SK-N-SH (cell line): ENCODE measurements around the gene TEKTIP1. TPM values are rescaled to one million over a fixed set of nuclear protein-coding genes. Genes with fewer than 3 reads are reported as not detected.

Source experiments
- CTCF ChIA-PET: fragments of 300-600, 350-600 bp; formaldehyde crosslinking; extraction: SDS; loops from one replicate; lab custom pipeline; 2021; lab: Yijun Ruan, JAX
- POLR2A ChIA-PET: fragments of 350-600 bp; sonication (Branson Sonifier 250); formaldehyde crosslinking; extraction: SDS; loops from one replicate; lab custom pipeline; 2020; ENCODE audit warnings: antibody characterized with exemption, inconsistent platforms; lab: Yijun Ruan, JAX
- DNase-seq: peaks from one replicate; pipeline ENCODE4 v3.0.0; 2012
- H2AFZ ChIP-seq: fragments of 200-600 bp; sonication (generic); 2 replicates; pipeline ENCODE4 v1.8.1; 2016; ENCODE audit warnings: antibody characterized with exemption, mild to moderate bottlenecking, low read depth
- H3F3A ChIP-seq: fragments of 200-600 bp; sonication (generic); replicated peaks from 2 replicates; pipeline ENCODE3; 2016; ENCODE audit warnings: antibody characterized with exemption, mild to moderate bottlenecking; ENCODE audit not compliant: insufficient read depth
- H3K27ac ChIP-seq, 2 experiments: fragments of 200-500 bp in 1 of 2; fragments of 200-600 bp in 1 of 2; sonication (Bioruptor generic) in 1 of 2; sonication (generic), shearing (Covaris generic) in 1 of 2; 2 replicates each; pipeline versions ENCODE4 v1.5.1 to v1.6.1; 2014 to 2016; ENCODE audit warnings: low read depth in 2 of 2, inconsistent platforms in 1 of 2, low read length in 1 of 2, mild to moderate bottlenecking in 1 of 2, mixed read lengths in 1 of 2
- H3K27me3 ChIP-seq: fragments of 200-600 bp; sonication (generic), shearing (Covaris generic); 2 replicates; pipeline ENCODE4 v1.6.1; 2016; ENCODE audit warnings: mixed run types; ENCODE audit not compliant: insufficient read depth
- H3K36me3 ChIP-seq, 2 experiments: fragments of 200-500 bp in 1 of 2; fragments of 200-600 bp in 1 of 2; sonication (Bioruptor generic) in 1 of 2; sonication (generic) in 1 of 2; replicated peaks in 1 of 2; 2 replicates each; pipeline versions ENCODE3 to v1.5.1; 2014 to 2016; ENCODE audit warnings: low read length in 1 of 2, mild to moderate bottlenecking in 1 of 2; ENCODE audit not compliant: insufficient read depth in 2 of 2, control insufficient read depth in 1 of 2
- H3K4me1 ChIP-seq, 2 experiments: fragments of 200-500 bp in 1 of 2; fragments of 200-600 bp in 1 of 2; sonication (Bioruptor generic) in 1 of 2; sonication (generic), shearing (Covaris generic) in 1 of 2; 2 replicates each; pipeline versions ENCODE4 v1.5.1 to v1.6.1; 2014 to 2016; ENCODE audit warnings: low read depth in 1 of 2, low read length in 1 of 2, mixed run types in 1 of 2; ENCODE audit not compliant: insufficient read depth in 2 of 2, control insufficient read depth in 1 of 2
- H3K4me2 ChIP-seq: fragments of 200-600 bp; sonication (generic), shearing (Covaris generic); 2 replicates; pipeline ENCODE4 v1.6.1; 2017; ENCODE audit warnings: mixed run types
- H3K4me3 ChIP-seq, 2 experiments: fragments of 200-500 bp in 1 of 2; fragments of 200-600 bp in 1 of 2; sonication (Bioruptor generic) in 1 of 2; sonication (generic), shearing (Covaris generic) in 1 of 2; 2 replicates each; pipeline versions ENCODE4 v1.5.1 to v1.8.1; 2014 to 2016; ENCODE audit warnings: low read depth in 2 of 2, inconsistent platforms in 1 of 2, low read length in 1 of 2, mild to moderate bottlenecking in 1 of 2, mixed read lengths in 1 of 2, moderate library complexity in 1 of 2
- H3K79me2 ChIP-seq: fragments of 200-600 bp; sonication (generic); 2 replicates; pipeline ENCODE4 v1.8.1; 2017; ENCODE audit warnings: mild to moderate bottlenecking; ENCODE audit not compliant: insufficient read depth
- H3K9ac ChIP-seq: fragments of 200-600 bp; sonication (generic); 2 replicates; pipeline ENCODE4 v1.6.1; 2017; ENCODE audit warnings: mixed run types
- H3K9me2 ChIP-seq: fragments of 200-600 bp; sonication (generic); 2 replicates; pipeline ENCODE4 v1.6.1; 2017; ENCODE audit warnings: mixed run types
- H3K9me3 ChIP-seq: fragments of 200-600 bp; sonication (generic); 2 replicates; pipeline ENCODE4 v1.6.1; 2017; ENCODE audit warnings: mixed run types, mild to moderate bottlenecking, moderate library complexity
- H4K20me1 ChIP-seq: fragments of 200-600 bp; sonication (generic); 2 replicates; pipeline ENCODE4 v1.6.1; 2017; ENCODE audit warnings: mild to moderate bottlenecking, mixed run types; ENCODE audit not compliant: insufficient read depth
- CHD2 ChIP-seq: fragments of 150-350 bp; IDR thresholded peaks from 2 replicates; pipeline ENCODE4 v1.6.1; 2018; ENCODE audit warnings: low read length; ENCODE audit not compliant: partially characterized antibody
- ELF1 ChIP-seq: IDR thresholded peaks from 2 replicates; pipeline ENCODE4 v1.4.0; 2012
- EP300 ChIP-seq, 2 experiments: IDR thresholded peaks; 2 replicates each; pipeline versions ENCODE4 v1.4.0 to v1.6.1; 2012; ENCODE audit warnings: borderline replicate concordance in 1 of 2, low read depth in 1 of 2, low read length in 1 of 2
- FOXJ3 ChIP-seq: sonication (generic); formaldehyde crosslinking; IDR thresholded peaks from 2 replicates; pipeline ENCODE4 v1.5.1; 2020; ENCODE audit warnings: mild to moderate bottlenecking, missing genetic modification reagents
- GABPA ChIP-seq: IDR thresholded peaks from 2 replicates; pipeline ENCODE4 v1.4.0; 2012; ENCODE audit warnings: low read depth, mild to moderate bottlenecking
- GATA2 ChIP-seq: sonication (generic); formaldehyde crosslinking; IDR thresholded peaks from 2 replicates; pipeline ENCODE4 v1.5.0; 2020; ENCODE audit warnings: mild to moderate bottlenecking, missing genetic modification reagents
- JUND ChIP-seq: IDR thresholded peaks from 2 replicates; pipeline ENCODE4 v1.4.0; 2012
- MEF2A ChIP-seq: IDR thresholded peaks from 2 replicates; pipeline ENCODE4 v1.4.0; 2012; ENCODE audit warnings: low read depth, borderline replicate concordance
- NFIC ChIP-seq: IDR thresholded peaks from 2 replicates; pipeline ENCODE4 v1.4.0; 2012; ENCODE audit warnings: borderline replicate concordance
- NRF1 ChIP-seq: IDR thresholded peaks from 2 replicates; pipeline ENCODE4 v1.6.1; 2012; ENCODE audit warnings: low read depth, mild to moderate bottlenecking, low read length
- PBX3 ChIP-seq: IDR thresholded peaks from 2 replicates; pipeline ENCODE4; 2012
- POLR2AphosphoS5 ChIP-seq: IDR thresholded peaks from 2 replicates; pipeline ENCODE4 v1.6.1; 2012; ENCODE audit warnings: low read depth, low read length
- RAD21 ChIP-seq: IDR thresholded peaks from 2 replicates; pipeline ENCODE4 v1.6.1; 2012; ENCODE audit warnings: mild to moderate bottlenecking, low read length
- RCOR1 ChIP-seq: fragments of 150-350 bp; IDR thresholded peaks from 2 replicates; pipeline ENCODE4 v1.6.1; 2017; ENCODE audit warnings: antibody characterized with exemption, low read length
- RFX5 ChIP-seq: IDR thresholded peaks from 2 replicates; pipeline ENCODE4 v1.6.1; 2012; ENCODE audit warnings: mild to moderate bottlenecking, improper control_type of control experiment, low read length
- RXRA ChIP-seq: IDR thresholded peaks from 2 replicates; pipeline ENCODE4 v1.4.0; 2012; ENCODE audit warnings: low read depth, mild to moderate bottlenecking, borderline replicate concordance
- SIN3A ChIP-seq: IDR thresholded peaks from 2 replicates; pipeline ENCODE4 v1.6.1; 2012; ENCODE audit warnings: low read depth, mild to moderate bottlenecking, low read length, moderate library complexity, borderline replicate concordance
- TAF1 ChIP-seq: IDR thresholded peaks from 2 replicates; pipeline ENCODE4 v1.6.1; 2012; ENCODE audit warnings: low read depth, mild to moderate bottlenecking, low read length, moderate library complexity, borderline replicate concordance
- TCF12 ChIP-seq: IDR thresholded peaks from 2 replicates; pipeline ENCODE4 v1.4.0; 2012
- USF1 ChIP-seq: IDR thresholded peaks from 2 replicates; pipeline ENCODE4 v1.4.0; 2012; ENCODE audit warnings: low read depth, borderline replicate concordance
- YY1 ChIP-seq: IDR thresholded peaks from 2 replicates; pipeline ENCODE4 v1.4.0; 2012; ENCODE audit warnings: low read depth, mild to moderate bottlenecking
- WGBS: methylation state at CpG from one replicate; pipeline ENCODE4 v1.1.6; 2017; ENCODE audit warnings: low lambda C conversion rate; 5-methylcytosine and 5-hydroxymethylcytosine counted together
- polyA plus RNA-seq, 3 experiments: library from polyadenylated mRNA; depleted of rRNA; stranded (reverse); fragments of >200 nt; gene quantifications; 2 replicates each; pipeline ENCODE4 v1.2.3, GENCODE V29; 2012

Gene TEKTIP1
- polyA plus RNA-seq, 1 of the 3 experiments (the other 2 are of a cell fraction), result 0.12 TPM

GRCh38 chr19:3551792-3552095 is 12.8 kb downstream of the TEKTIP1 start:
- H3F3A ChIP-seq, result peaks cover 7% of the 10 kb centered on the region
- H4K20me1 ChIP-seq, result peaks cover 11% of the 10 kb centered on the region; the same call in 1 of the 2 replicates
- no peaks in the 10 kb centered on the region for H3K9me2 ChIP-seq
- H3K9ac ChIP-seq, result no peak overlapping the region
- H3K27me3 ChIP-seq, result no peaks in the 10 kb centered on the region
- peaks cover 57% of the 10 kb centered on the region for H3K79me2 ChIP-seq
- peaks cover 0 to 15% of the 10 kb centered on the region in 2 experiments for H3K36me3 ChIP-seq
- H2AFZ ChIP-seq, result no peak overlapping the region
- POLR2A ChIA-PET, result no interaction called here
- DNase-seq, result peak; percentile 8
- peaks cover 3 to 15% of the 10 kb centered on the region in 2 experiments; a peak in 1 of 4 replicates for H3K4me1 ChIP-seq
- WGBS, result 99% methylated on average over 9 of the region's 9 CpGs
- CTCF ChIA-PET, result no interaction called here
- H3K27ac ChIP-seq, result no peak overlapping the region
- H3K9me3 ChIP-seq, result no peaks in the 10 kb centered on the region
- TF ChIP-seq TAF1 (no peak), RFX5 (no peak), YY1 (no peak), TCF12 (no peak), RAD21 (no peak), JUND (no peak), POLR2AphosphoS5 (no peak), GABPA (no peak), GATA2 (CRISPR knock-in tag) (no peak), EP300 (IDR thresholded peaks at IDR 0.05; ENCODE audit: borderline replicate concordance in 1 of 2, low read depth in 1 of 2, low read length in 1 of 2) (no peak), FOXJ3 (no peak), SIN3A (no peak), MEF2A (no peak), CHD2 (no peak), RXRA (no peak), USF1 (no peak), NFIC (no peak), RCOR1 (no peak)
- TF ChIP-seq, all 33 proteins: peak for 0
- no peak overlapping the region for H3K4me2 ChIP-seq
- H3K4me3 ChIP-seq, result no peak overlapping the region

- ChIA-PET CTCF (interaction anchor here (1.0 to 7.3 kb wide), 2 partner anchors 8 to 31 kb away, joined by 4 to 73 read pairs; partner anchors contain the start of gene GIPC3), POLR2A (no interaction called here)
- H3K27me3 ChIP-seq, result no peaks in the 10 kb centered on the region
- H3K4me1 ChIP-seq, result peaks cover 3 to 15% of the 10 kb centered on the region in 2 experiments; a peak in 1 of 4 replicates
- H3K4me2 ChIP-seq, result no peak overlapping the region
- H3K79me2 ChIP-seq, result peaks cover 63% of the 10 kb centered on the region
- H4K20me1 ChIP-seq, result peaks cover 11% of the 10 kb centered on the region; the same call in 1 of the 2 replicates
- no peak overlapping the region for H3K9ac ChIP-seq
- peak; percentile 6 for DNase-seq
- no peaks in the 10 kb centered on the region for H3K9me2 ChIP-seq
- WGBS, result 95% methylated on average over 20 of the region's 21 CpGs
- no peaks in the 10 kb centered on the region for H3K9me3 ChIP-seq
- no peak overlapping the region for H2AFZ ChIP-seq
- no peaks in the 10 kb centered on the region for H3F3A ChIP-seq
- H3K27ac ChIP-seq, result no peak overlapping the region
- H3K36me3 ChIP-seq, result no peaks in the 10 kb centered on the region
- no peak overlapping the region for H3K4me3 ChIP-seq
- no peak for TF ChIP-seq RCOR1
- no peak for TF ChIP-seq NRF1
- no peak for TF ChIP-seq RXRA
- TF ChIP-seq GABPA, result no peak
- TF ChIP-seq YY1, result no peak
- TF ChIP-seq USF1, result no peak
- no peak for TF ChIP-seq PBX3
- no peak for TF ChIP-seq ELF1
- TF ChIP-seq NFIC, result no peak
Observed at GRCh38 chr19:3554254-3555083, 15.5 kb downstream of the TEKTIP1 start.
